ENCODE results near the gene OR6V1.

Gene OR6V1

DNA sequence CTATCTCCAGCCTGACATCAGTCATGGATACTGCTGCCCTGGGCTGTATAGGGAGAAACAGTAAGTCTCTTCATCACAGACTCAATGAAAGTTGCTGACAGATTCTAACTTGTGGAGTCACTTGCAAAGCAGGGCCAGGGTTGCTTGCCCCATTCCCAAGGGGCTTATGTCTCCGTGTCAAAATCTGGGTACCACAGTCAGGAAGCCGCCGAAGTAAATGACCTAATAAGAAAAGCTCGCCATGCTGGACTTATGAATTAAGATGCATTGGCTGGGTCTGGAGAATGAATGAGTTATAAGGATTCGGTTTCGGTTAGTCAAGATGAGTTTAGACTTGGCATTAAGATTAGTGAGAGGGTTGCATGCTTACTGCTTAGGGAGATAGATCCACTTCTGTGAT lies 10.8 kb upstream of the OR6V1 start:
- TF ChIP-seq, protein P1, sequence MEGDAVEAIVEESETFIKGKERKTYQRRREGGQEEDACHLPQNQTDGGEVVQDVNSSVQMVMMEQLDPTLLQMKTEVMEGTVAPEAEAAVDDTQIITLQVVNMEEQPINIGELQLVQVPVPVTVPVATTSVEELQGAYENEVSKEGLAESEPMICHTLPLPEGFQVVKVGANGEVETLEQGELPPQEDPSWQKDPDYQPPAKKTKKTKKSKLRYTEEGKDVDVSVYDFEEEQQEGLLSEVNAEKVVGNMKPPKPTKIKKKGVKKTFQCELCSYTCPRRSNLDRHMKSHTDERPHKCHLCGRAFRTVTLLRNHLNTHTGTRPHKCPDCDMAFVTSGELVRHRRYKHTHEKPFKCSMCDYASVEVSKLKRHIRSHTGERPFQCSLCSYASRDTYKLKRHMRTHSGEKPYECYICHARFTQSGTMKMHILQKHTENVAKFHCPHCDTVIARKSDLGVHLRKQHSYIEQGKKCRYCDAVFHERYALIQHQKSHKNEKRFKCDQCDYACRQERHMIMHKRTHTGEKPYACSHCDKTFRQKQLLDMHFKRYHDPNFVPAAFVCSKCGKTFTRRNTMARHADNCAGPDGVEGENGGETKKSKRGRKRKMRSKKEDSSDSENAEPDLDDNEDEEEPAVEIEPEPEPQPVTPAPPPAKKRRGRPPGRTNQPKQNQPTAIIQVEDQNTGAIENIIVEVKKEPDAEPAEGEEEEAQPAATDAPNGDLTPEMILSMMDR (IDR thresholded peaks at IDR 0.05; ENCODE audit: poor library complexity, severe bottlenecking): no peak
- ATAC-seq (ENCODE audit: low read depth): no peak

DNA sequence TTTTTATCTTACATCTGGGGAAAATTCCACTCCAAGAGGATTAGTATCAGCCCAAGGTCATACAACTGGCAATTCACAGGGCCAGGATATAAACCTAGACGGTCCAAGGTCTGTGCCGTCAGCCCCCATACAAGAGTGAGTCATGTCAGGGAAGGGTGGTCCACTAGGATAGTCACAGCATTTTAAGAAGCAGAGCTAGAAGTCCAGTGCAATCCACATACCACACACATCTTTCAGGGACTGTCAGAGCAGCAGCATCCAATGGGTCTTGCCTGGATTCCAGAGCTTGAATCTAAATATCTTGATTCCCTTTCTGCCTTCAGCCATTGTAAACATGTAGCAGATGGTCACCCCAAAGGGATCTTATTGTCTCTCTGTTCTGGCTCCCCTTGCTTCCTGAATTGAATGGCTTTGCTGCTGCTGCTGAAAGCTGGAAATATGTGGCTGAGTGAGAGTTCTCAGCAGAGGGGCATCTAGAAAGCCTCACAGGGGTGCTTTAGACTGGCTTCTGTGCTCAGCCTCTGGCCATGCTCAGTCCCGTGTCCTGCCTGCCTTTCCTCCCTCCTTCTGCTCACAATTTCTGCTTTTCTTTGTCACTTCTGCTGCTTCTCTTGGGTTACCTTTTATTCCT lies 9.9 kb upstream of the OR6V1 start:
- Histone ChIP-seq H3K36me3 (ENCODE audit: low read depth) (no peaks in the 10 kb centered on the region), H3K9me3 (ENCODE audit: severe bottlenecking) (no peaks in the 10 kb centered on the region), H3K27ac (ENCODE audit: poor library complexity, severe bottlenecking) (no peak overlapping the region), H3K4me3 (ENCODE audit: severe bottlenecking) (no peak overlapping the region), H3K27me3 (ENCODE audit: insufficient read depth, poor library complexity, severe bottlenecking) (no peaks in the 10 kb centered on the region), H3K4me1 (ENCODE audit: insufficient read depth, poor library complexity, severe bottlenecking) (no peaks in the 10 kb centered on the region)
- ATAC-seq (ENCODE audit: low read depth) (no peak), DNase-seq (ENCODE audit: low spot score) (no peak)
- TF ChIP-seq, protein P1 (IDR thresholded peaks at IDR 0.05; ENCODE audit: poor library complexity, severe bottlenecking): no peak

More for the DNA sequence above, 10.8 kb upstream of the OR6V1 start:
- Histone ChIP-seq H3K27ac (ENCODE audit: poor library complexity, severe bottlenecking) (no peak overlapping the region), H3K4me3 (ENCODE audit: severe bottlenecking) (no peak overlapping the region), H3K4me1 (ENCODE audit: insufficient read depth, poor library complexity, severe bottlenecking) (no peaks in the 10 kb centered on the region), H3K27me3 (ENCODE audit: insufficient read depth, poor library complexity, severe bottlenecking) (no peaks in the 10 kb centered on the region), H3K36me3 (ENCODE audit: low read depth) (no peaks in the 10 kb centered on the region), H3K9me3 (ENCODE audit: severe bottlenecking) (no peaks in the 10 kb centered on the region)
- no peak for DNase-seq (ENCODE audit: low spot score)

DNA sequence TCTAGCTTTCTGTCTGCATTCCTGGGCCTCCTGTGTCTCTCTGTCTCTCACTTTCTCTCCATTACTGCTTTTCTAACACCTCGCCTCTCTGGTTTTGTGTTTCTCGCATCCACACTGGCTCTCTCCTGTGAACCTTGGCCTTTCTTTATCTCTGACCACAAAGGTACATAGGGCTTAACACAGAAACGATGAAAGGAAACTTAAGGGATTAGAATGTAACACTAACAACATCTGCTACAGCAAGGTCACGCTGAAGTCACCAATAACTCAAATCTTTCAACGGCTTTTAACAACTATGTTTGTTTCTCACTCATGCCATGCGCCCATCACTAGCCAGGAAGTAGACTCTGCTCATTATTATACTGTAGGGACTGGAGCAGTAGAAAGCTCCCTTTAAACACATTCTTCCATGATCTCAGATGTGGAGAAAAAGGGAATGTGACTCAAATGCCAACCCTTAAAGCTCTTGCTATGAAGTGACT lies 9.3 kb upstream of the OR6V1 start:
- no peaks in the 10 kb centered on the region for H3K9me3 ChIP-seq (ENCODE audit: severe bottlenecking)
- TF ChIP-seq, protein P1 (IDR thresholded peaks at IDR 0.05; ENCODE audit: poor library complexity, severe bottlenecking): no peak
- H3K36me3 ChIP-seq (ENCODE audit: low read depth): no peaks in the 10 kb centered on the region
- no peak overlapping the region for H3K27ac ChIP-seq (ENCODE audit: poor library complexity, severe bottlenecking)
- H3K4me3 ChIP-seq (ENCODE audit: severe bottlenecking): no peak overlapping the region
- no peaks in the 10 kb centered on the region for H3K27me3 ChIP-seq (ENCODE audit: insufficient read depth, poor library complexity, severe bottlenecking)
- ATAC-seq (ENCODE audit: low read depth): no peak
- H3K4me1 ChIP-seq (ENCODE audit: insufficient read depth, poor library complexity, severe bottlenecking): no peaks in the 10 kb centered on the region
- no peak for DNase-seq (ENCODE audit: low spot score)

DNA sequence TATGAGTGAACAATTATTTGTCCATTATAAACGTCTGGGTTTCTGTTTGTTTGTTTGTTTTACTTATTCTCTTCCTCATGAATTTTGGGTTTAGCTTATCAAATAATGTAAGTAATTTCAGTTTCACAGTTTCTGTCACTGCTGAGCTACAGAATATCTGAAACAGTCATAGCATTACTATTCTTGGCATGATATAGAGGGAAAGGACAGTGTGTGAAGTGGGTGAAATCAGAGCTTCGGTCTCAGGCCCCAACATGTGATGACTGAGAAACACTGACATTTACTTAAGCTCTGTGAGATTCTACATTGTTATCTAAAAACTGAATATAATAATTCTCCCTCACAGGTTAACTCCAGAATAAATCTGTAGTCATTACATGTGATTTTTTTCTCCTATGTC lies 8.8 kb upstream of the OR6V1 start:
- H3K27me3 ChIP-seq (ENCODE audit: insufficient read depth, poor library complexity, severe bottlenecking): no peaks in the 10 kb centered on the region
- no peak overlapping the region for H3K27ac ChIP-seq (ENCODE audit: poor library complexity, severe bottlenecking)
- H3K4me1 ChIP-seq (ENCODE audit: insufficient read depth, poor library complexity, severe bottlenecking): no peaks in the 10 kb centered on the region
- DNase-seq (ENCODE audit: low spot score) (no peak), ATAC-seq (ENCODE audit: low read depth) (no peak)
- H3K36me3 ChIP-seq (ENCODE audit: low read depth): no peaks in the 10 kb centered on the region
- H3K9me3 ChIP-seq (ENCODE audit: severe bottlenecking): no peaks in the 10 kb centered on the region
- H3K4me3 ChIP-seq (ENCODE audit: severe bottlenecking): no peak overlapping the region
- TF ChIP-seq, protein P1 (IDR thresholded peaks at IDR 0.05; ENCODE audit: poor library complexity, severe bottlenecking): no peak

DNA sequence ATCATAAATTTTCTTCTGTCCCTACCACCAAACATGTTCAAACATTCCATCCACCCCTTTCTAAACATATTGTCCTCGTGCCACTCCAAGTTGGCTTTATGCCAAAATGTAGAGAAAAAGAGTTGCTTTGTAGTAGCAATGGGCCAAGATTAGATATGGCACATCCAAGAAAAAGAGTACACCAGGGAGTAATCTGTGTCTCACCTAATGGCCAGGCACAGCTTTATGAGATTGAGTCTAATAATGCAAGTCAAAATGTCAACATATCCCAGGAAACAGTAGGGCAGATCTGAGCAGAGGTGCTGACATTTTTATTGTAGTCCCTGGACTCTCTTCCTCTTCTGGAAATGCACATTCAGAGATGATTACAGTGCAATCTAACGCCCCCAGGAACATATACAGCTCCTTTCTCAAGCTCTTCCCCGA lies 5.7 kb upstream of the OR6V1 start:
- H3K9me3 ChIP-seq (ENCODE audit: severe bottlenecking): no peaks in the 10 kb centered on the region
- no peak overlapping the region for H3K27ac ChIP-seq (ENCODE audit: poor library complexity, severe bottlenecking)
- no peaks in the 10 kb centered on the region for H3K36me3 ChIP-seq (ENCODE audit: low read depth)
- no peaks in the 10 kb centered on the region for H3K4me1 ChIP-seq (ENCODE audit: insufficient read depth, poor library complexity, severe bottlenecking)
- H3K27me3 ChIP-seq (ENCODE audit: insufficient read depth, poor library complexity, severe bottlenecking): no peaks in the 10 kb centered on the region
- no peak overlapping the region for H3K4me3 ChIP-seq (ENCODE audit: severe bottlenecking)
- ATAC-seq (ENCODE audit: low read depth) (no peak), DNase-seq (ENCODE audit: low spot score) (no peak)
- TF ChIP-seq, protein P1 (IDR thresholded peaks at IDR 0.05; ENCODE audit: poor library complexity, severe bottlenecking): no peak

Measured in RWPE2 (cell line).